ENCODE measurements around the gene FADS3.
"Not testable (repeated sequence)": the region's sequence is repeated elsewhere in the genome, so short reads cannot be mapped to it uniquely, and the experiment has no call there.

Gene FADS3

GRCh38 chr11:61883327-61883726 lies 8.0 kb downstream of the FADS3 start:
- Histone ChIP-seq H4K20me1 (ENCODE audit: insufficient read depth, low read length) (peaks cover 11% of the 10 kb centered on the region), H3K79me2 (ENCODE audit: insufficient read depth, low read length) (no peaks in the 10 kb centered on the region)

GRCh38 chr11:61882879-61883278 lies 8.5 kb downstream of the FADS3 start:
- no peak for TF ChIP-seq EZH2 (IDR thresholded peaks at IDR 0.05; ENCODE audit: borderline replicate concordance, low read depth, low read length, severe bottlenecking)
- no peak for TF ChIP-seq CTCF (IDR thresholded peaks at IDR 0.05; ENCODE audit: borderline replicate concordance, extremely low read depth, low read length, poor library complexity, severe bottlenecking)
- H3K27ac ChIP-seq (ENCODE audit: low read length) = no peak overlapping the region

More at GRCh38 chr11:61883327-61883726, 8.0 kb downstream of the FADS3 start:
- H3K9ac ChIP-seq (ENCODE audit: low read depth, low read length) = no peak overlapping the region
- H3K36me3 ChIP-seq (ENCODE audit: insufficient read depth, low read length) = no peaks in the 10 kb centered on the region
- no peak overlapping the region for H2AFZ ChIP-seq (ENCODE audit: low read depth, low read length)
- no peaks in the 10 kb centered on the region for H3K4me1 ChIP-seq (ENCODE audit: insufficient read depth, low read length)
- H3K27me3 ChIP-seq (ENCODE audit: insufficient read depth, low read length, poor library complexity) = no peaks in the 10 kb centered on the region
- ATAC-seq (ENCODE audit: insufficient read depth, low read depth) (no peak), DNase-seq (no peak)
- H3K4me3 ChIP-seq (ENCODE audit: low read depth in 1 of 2, low read length in 2 of 2) = no peak overlapping the region
- H3K4me2 ChIP-seq (ENCODE audit: insufficient read depth, low read length) = no peak overlapping the region
- TF ChIP-seq CTCF (IDR thresholded peaks at IDR 0.05; ENCODE audit: borderline replicate concordance, extremely low read depth, low read length, poor library complexity, severe bottlenecking) (no peak), EZH2 (IDR thresholded peaks at IDR 0.05; ENCODE audit: borderline replicate concordance, low read depth, low read length, severe bottlenecking) (no peak)
- no peak overlapping the region for H3K27ac ChIP-seq (ENCODE audit: low read length)
- no peaks in the 10 kb centered on the region for H3K9me3 ChIP-seq (ENCODE audit: insufficient read depth, low read length, severe bottlenecking)

GRCh38 chr11:61882267-61882666 lies 9.1 kb downstream of the FADS3 start:
- not testable (repeated sequence) for H3K4me3 ChIP-seq (ENCODE audit: low read depth in 1 of 2, low read length in 2 of 2); H3K4me1 ChIP-seq (ENCODE audit: insufficient read depth, low read length); H3K27me3 ChIP-seq (ENCODE audit: insufficient read depth, low read length, poor library complexity); ATAC-seq (ENCODE audit: insufficient read depth, low read depth); DNase-seq; H3K79me2 ChIP-seq (ENCODE audit: insufficient read depth, low read length); H3K9ac ChIP-seq (ENCODE audit: low read depth, low read length); H3K27ac ChIP-seq (ENCODE audit: low read length); H3K4me2 ChIP-seq (ENCODE audit: insufficient read depth, low read length); H3K9me3 ChIP-seq (ENCODE audit: insufficient read depth, low read length, severe bottlenecking); H4K20me1 ChIP-seq (ENCODE audit: insufficient read depth, low read length); H2AFZ ChIP-seq (ENCODE audit: low read depth, low read length); H3K36me3 ChIP-seq (ENCODE audit: insufficient read depth, low read length)

More at GRCh38 chr11:61882879-61883278, 8.5 kb downstream of the FADS3 start:
- H3K4me2 ChIP-seq (ENCODE audit: insufficient read depth, low read length) = no peak overlapping the region
- no peaks in the 10 kb centered on the region for H3K9me3 ChIP-seq (ENCODE audit: insufficient read depth, low read length, severe bottlenecking)
- no peaks in the 10 kb centered on the region for H3K79me2 ChIP-seq (ENCODE audit: insufficient read depth, low read length)
- no peak overlapping the region for H2AFZ ChIP-seq (ENCODE audit: low read depth, low read length)
- no peak for ATAC-seq (ENCODE audit: insufficient read depth, low read depth)
- H3K36me3 ChIP-seq (ENCODE audit: insufficient read depth, low read length) = no peaks in the 10 kb centered on the region
- no peaks in the 10 kb centered on the region for H3K27me3 ChIP-seq (ENCODE audit: insufficient read depth, low read length, poor library complexity)
- H3K9ac ChIP-seq (ENCODE audit: low read depth, low read length) = no peak overlapping the region
- no peaks in the 10 kb centered on the region for H3K4me1 ChIP-seq (ENCODE audit: insufficient read depth, low read length)
- H3K4me3 ChIP-seq (ENCODE audit: low read depth in 1 of 2, low read length in 2 of 2) = no peak overlapping the region
- no peak for DNase-seq
- peaks cover 8% of the 10 kb centered on the region for H4K20me1 ChIP-seq (ENCODE audit: insufficient read depth, low read length)

DNA sequence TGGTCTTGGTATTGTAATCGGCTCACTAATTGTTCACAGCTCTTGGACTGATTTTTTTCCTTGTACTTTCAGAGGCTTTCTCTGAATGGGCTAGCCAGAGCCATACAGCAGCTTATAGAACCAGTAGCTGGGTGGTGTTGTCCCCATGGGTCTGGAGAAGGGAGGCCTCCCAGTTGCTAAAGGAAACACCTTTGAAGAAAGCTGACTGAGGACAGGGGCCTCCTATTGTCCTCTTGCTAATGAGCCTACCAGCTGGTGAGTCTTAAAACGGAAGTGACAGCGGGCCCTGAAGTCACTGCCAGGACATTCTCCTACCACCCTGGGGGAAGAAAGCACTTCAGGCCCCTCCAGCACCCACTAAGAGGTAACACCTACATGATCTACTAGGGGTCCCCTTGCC lies 9.9 kb downstream of the FADS3 start:
- no peak overlapping the region for H2AFZ ChIP-seq (ENCODE audit: low read depth, low read length)
- no peaks in the 10 kb centered on the region for H3K27me3 ChIP-seq (ENCODE audit: insufficient read depth, low read length, poor library complexity)
- no peaks in the 10 kb centered on the region for H3K4me1 ChIP-seq (ENCODE audit: insufficient read depth, low read length)
- no peaks in the 10 kb centered on the region for H3K36me3 ChIP-seq (ENCODE audit: insufficient read depth, low read length)
- ATAC-seq (ENCODE audit: insufficient read depth, low read depth) (no peak), DNase-seq (no peak)
- H3K9me3 ChIP-seq (ENCODE audit: insufficient read depth, low read length, severe bottlenecking) = no peaks in the 10 kb centered on the region
- no peak overlapping the region for H3K9ac ChIP-seq (ENCODE audit: low read depth, low read length)
- no peaks in the 10 kb centered on the region for H3K79me2 ChIP-seq (ENCODE audit: insufficient read depth, low read length)
- H3K27ac ChIP-seq (ENCODE audit: low read length) = no peak overlapping the region
- H3K4me3 ChIP-seq (ENCODE audit: low read depth in 1 of 2, low read length in 2 of 2) = no peak overlapping the region
- TF ChIP-seq EZH2 (IDR thresholded peaks at IDR 0.05; ENCODE audit: borderline replicate concordance, low read depth, low read length, severe bottlenecking) (no peak), CTCF (IDR thresholded peaks at IDR 0.05; ENCODE audit: borderline replicate concordance, extremely low read depth, low read length, poor library complexity, severe bottlenecking) (no peak)
- H3K4me2 ChIP-seq (ENCODE audit: insufficient read depth, low read length) = no peak overlapping the region
- H4K20me1 ChIP-seq (ENCODE audit: insufficient read depth, low read length) = peaks cover 10% of the 10 kb centered on the region
